ENCODE results near the gene IL1RL2. TPM values are rescaled to one million over a fixed set of nuclear protein-coding genes. Genes with fewer than 3 reads are reported as not detected.

Gene IL1RL2
- total RNA-seq, 1 donor from 2014 or later = not detected

- peak overlapping the region; percentile 88 for H3K27ac ChIP-seq (ENCODE audit: low read depth, low read length)
- H3K27me3 ChIP-seq (ENCODE audit: control insufficient read depth in 3 of 3, insufficient read depth in 3 of 3, low read length in 3 of 3) = no peaks in the 10 kb centered on the region
- peaks cover 0 to 8% (median 0%) of the 10 kb centered on the region in 3 donors for H3K36me3 ChIP-seq (ENCODE audit: control insufficient read depth in 3 of 3, insufficient read depth in 3 of 3, low read length in 3 of 3)
- H3K9ac ChIP-seq (ENCODE audit: low read depth in 1 of 3, low read length in 3 of 3) = peak overlapping the region; percentile 85 to 90 (median 89)
- peaks cover 0 to 9% (median 6%) of the 10 kb centered on the region in 3 donors for H3K9me3 ChIP-seq (ENCODE audit: control insufficient read depth in 3 of 3, low read length in 3 of 3)
- H3K4me1 ChIP-seq (ENCODE audit: control insufficient read depth in 3 of 3, insufficient read depth in 3 of 3, low read length in 3 of 3) = peaks cover 27 to 39% (median 31%) of the 10 kb centered on the region in 3 donors
- H3K4me3 ChIP-seq (ENCODE audit: low read length in 3 of 3) = peak overlapping the region; percentile 70 to 90 (median 89)
Measured at GRCh38 chr2:102143450-102143985, 43.3 kb upstream of the IL1RL2 start.

- Histone ChIP-seq H3K4me1 (ENCODE audit: control insufficient read depth in 3 of 3, insufficient read depth in 3 of 3, low read length in 3 of 3) (peaks cover 27 to 39% (median 31%) of the 10 kb centered on the region in 3 donors), H3K27ac (ENCODE audit: low read depth, low read length) (peak overlapping the region; percentile 88), H3K9me3 (ENCODE audit: control insufficient read depth in 3 of 3, low read length in 3 of 3) (peaks cover 0 to 9% (median 6%) of the 10 kb centered on the region in 3 donors), H3K4me3 (ENCODE audit: low read length in 3 of 3) (peak overlapping the region; percentile 15 to 89 (median 70)), H3K9ac (ENCODE audit: low read depth in 1 of 3, low read length in 3 of 3) (peak overlapping the region in 1 of 3 donors; percentile 90), H3K36me3 (ENCODE audit: control insufficient read depth in 3 of 3, insufficient read depth in 3 of 3, low read length in 3 of 3) (peaks cover 0 to 8% (median 0%) of the 10 kb centered on the region in 3 donors), H3K27me3 (ENCODE audit: control insufficient read depth in 3 of 3, insufficient read depth in 3 of 3, low read length in 3 of 3) (no peaks in the 10 kb centered on the region)
Measured at GRCh38 chr2:102144128-102144527, 42.7 kb upstream of the IL1RL2 start.

GRCh38 chr2:102145107-102145506 lies 41.7 kb upstream of the IL1RL2 start:
- peak overlapping the region in 2 of 3 donors; percentile 1 to 6 for H3K4me3 ChIP-seq (ENCODE audit: low read length in 3 of 3)
- H3K9ac ChIP-seq (ENCODE audit: low read depth in 1 of 3, low read length in 3 of 3) = no peak overlapping the region
- H3K27ac ChIP-seq (ENCODE audit: low read depth, low read length) = no peak overlapping the region
- H3K36me3 ChIP-seq (ENCODE audit: control insufficient read depth in 3 of 3, insufficient read depth in 3 of 3, low read length in 3 of 3) = peaks cover 0 to 12% (median 0%) of the 10 kb centered on the region in 3 donors
- H3K9me3 ChIP-seq (ENCODE audit: control insufficient read depth in 3 of 3, low read length in 3 of 3) = peaks cover 0 to 9% (median 6%) of the 10 kb centered on the region in 3 donors
- no peaks in the 10 kb centered on the region for H3K27me3 ChIP-seq (ENCODE audit: control insufficient read depth in 3 of 3, insufficient read depth in 3 of 3, low read length in 3 of 3)
- peaks cover 27 to 45% (median 36%) of the 10 kb centered on the region in 3 donors for H3K4me1 ChIP-seq (ENCODE audit: control insufficient read depth in 3 of 3, insufficient read depth in 3 of 3, low read length in 3 of 3)

- Histone ChIP-seq H3K36me3 (ENCODE audit: control insufficient read depth in 3 of 3, insufficient read depth in 3 of 3, low read length in 3 of 3) (peaks cover 0 to 12% (median 0%) of the 10 kb centered on the region in 3 donors), H3K4me3 (ENCODE audit: low read length in 3 of 3) (no peak overlapping the region), H3K9me3 (ENCODE audit: control insufficient read depth in 3 of 3, low read length in 3 of 3) (peaks cover 0 to 9% (median 6%) of the 10 kb centered on the region in 3 donors), H3K4me1 (ENCODE audit: control insufficient read depth in 3 of 3, insufficient read depth in 3 of 3, low read length in 3 of 3) (peaks cover 27 to 41% (median 36%) of the 10 kb centered on the region in 3 donors), H3K27me3 (ENCODE audit: control insufficient read depth in 3 of 3, insufficient read depth in 3 of 3, low read length in 3 of 3) (no peaks in the 10 kb centered on the region), H3K9ac (ENCODE audit: low read depth in 1 of 3, low read length in 3 of 3) (no peak overlapping the region), H3K27ac (ENCODE audit: low read depth, low read length) (no peak overlapping the region)
Measured at GRCh38 chr2:102145934-102146333, 40.9 kb upstream of the IL1RL2 start.

GRCh38 chr2:102147935-102148334 lies 38.9 kb upstream of the IL1RL2 start:
- Histone ChIP-seq H3K9me3 (ENCODE audit: control insufficient read depth in 3 of 3, low read length in 3 of 3) (peaks cover 0 to 9% (median 6%) of the 10 kb centered on the region in 3 donors), H3K9ac (ENCODE audit: low read depth in 1 of 3, low read length in 3 of 3) (no peak overlapping the region), H3K27me3 (ENCODE audit: control insufficient read depth in 3 of 3, insufficient read depth in 3 of 3, low read length in 3 of 3) (no peaks in the 10 kb centered on the region), H3K4me3 (ENCODE audit: low read length in 3 of 3) (no peak overlapping the region), H3K36me3 (ENCODE audit: control insufficient read depth in 3 of 3, insufficient read depth in 3 of 3, low read length in 3 of 3) (peaks cover 0 to 12% (median 4%) of the 10 kb centered on the region in 3 donors), H3K27ac (ENCODE audit: low read depth, low read length) (no peak overlapping the region), H3K4me1 (ENCODE audit: control insufficient read depth in 3 of 3, insufficient read depth in 3 of 3, low read length in 3 of 3) (peaks cover 15 to 29% (median 27%) of the 10 kb centered on the region in 3 donors)

GRCh38 chr2:102149243-102149642 lies 37.6 kb upstream of the IL1RL2 start:
- Histone ChIP-seq H3K27ac (ENCODE audit: low read depth, low read length) (no peak overlapping the region), H3K4me3 (ENCODE audit: low read length in 3 of 3) (peak overlapping the region in 1 of 3 donors; percentile 6), H3K27me3 (ENCODE audit: control insufficient read depth in 3 of 3, insufficient read depth in 3 of 3, low read length in 3 of 3) (no peaks in the 10 kb centered on the region), H3K9ac (ENCODE audit: low read depth in 1 of 3, low read length in 3 of 3) (no peak overlapping the region), H3K9me3 (ENCODE audit: control insufficient read depth in 3 of 3, low read length in 3 of 3) (peaks cover 0 to 9% (median 6%) of the 10 kb centered on the region in 3 donors), H3K36me3 (ENCODE audit: control insufficient read depth in 3 of 3, insufficient read depth in 3 of 3, low read length in 3 of 3) (peaks cover 3 to 18% (median 6%) of the 10 kb centered on the region in 3 donors), H3K4me1 (ENCODE audit: control insufficient read depth in 3 of 3, insufficient read depth in 3 of 3, low read length in 3 of 3) (peaks cover 2 to 18% (median 16%) of the 10 kb centered on the region in 3 donors)

- H3K36me3 ChIP-seq (ENCODE audit: control insufficient read depth in 3 of 3, insufficient read depth in 3 of 3, low read length in 3 of 3) = peaks cover 9 to 23% (median 12%) of the 10 kb centered on the region in 3 donors
- no peak overlapping the region for H3K4me3 ChIP-seq (ENCODE audit: low read length in 3 of 3)
- no peak overlapping the region for H3K9ac ChIP-seq (ENCODE audit: low read depth in 1 of 3, low read length in 3 of 3)
- H3K9me3 ChIP-seq (ENCODE audit: control insufficient read depth in 3 of 3, low read length in 3 of 3) = peaks cover 0 to 9% (median 6%) of the 10 kb centered on the region in 3 donors
- H3K27me3 ChIP-seq (ENCODE audit: control insufficient read depth in 3 of 3, insufficient read depth in 3 of 3, low read length in 3 of 3) = no peaks in the 10 kb centered on the region
- H3K27ac ChIP-seq (ENCODE audit: low read depth, low read length) = no peak overlapping the region
- peaks cover 2 to 20% (median 10%) of the 10 kb centered on the region in 3 donors for H3K4me1 ChIP-seq (ENCODE audit: control insufficient read depth in 3 of 3, insufficient read depth in 3 of 3, low read length in 3 of 3)
Measured at GRCh38 chr2:102149644-102150455, 37.0 kb upstream of the IL1RL2 start.

- peaks cover 26 to 31% (median 26%) of the 10 kb centered on the region in 3 donors for H3K36me3 ChIP-seq (ENCODE audit: control insufficient read depth in 3 of 3, insufficient read depth in 3 of 3, low read length in 3 of 3)
- H3K4me1 ChIP-seq (ENCODE audit: control insufficient read depth in 3 of 3, insufficient read depth in 3 of 3, low read length in 3 of 3) = peaks cover 8 to 27% (median 15%) of the 10 kb centered on the region in 3 donors
- no peaks in the 10 kb centered on the region for H3K9me3 ChIP-seq (ENCODE audit: control insufficient read depth in 3 of 3, low read length in 3 of 3)
- H3K27me3 ChIP-seq (ENCODE audit: control insufficient read depth in 3 of 3, insufficient read depth in 3 of 3, low read length in 3 of 3) = no peaks in the 10 kb centered on the region
- no peak overlapping the region for H3K9ac ChIP-seq (ENCODE audit: low read depth in 1 of 3, low read length in 3 of 3)
- no peak overlapping the region for H3K27ac ChIP-seq (ENCODE audit: low read depth, low read length)
- no peak overlapping the region for H3K4me3 ChIP-seq (ENCODE audit: low read length in 3 of 3)
Measured at GRCh38 chr2:102154364-102154763, 32.5 kb upstream of the IL1RL2 start.

GRCh38 chr2:102154946-102155702 lies 31.7 kb upstream of the IL1RL2 start:
- Histone ChIP-seq H3K27me3 (ENCODE audit: control insufficient read depth in 3 of 3, insufficient read depth in 3 of 3, low read length in 3 of 3) (no peaks in the 10 kb centered on the region), H3K36me3 (ENCODE audit: control insufficient read depth in 3 of 3, insufficient read depth in 3 of 3, low read length in 3 of 3) (peaks cover 23 to 31% (median 30%) of the 10 kb centered on the region in 3 donors), H3K27ac (ENCODE audit: low read depth, low read length) (peak overlapping the region; percentile 67), H3K4me1 (ENCODE audit: control insufficient read depth in 3 of 3, insufficient read depth in 3 of 3, low read length in 3 of 3) (peaks cover 8 to 23% (median 9%) of the 10 kb centered on the region in 3 donors), H3K4me3 (ENCODE audit: low read length in 3 of 3) (peak overlapping the region in 1 of 3 donors; percentile 45), H3K9me3 (ENCODE audit: control insufficient read depth in 3 of 3, low read length in 3 of 3) (no peaks in the 10 kb centered on the region), H3K9ac (ENCODE audit: low read depth in 1 of 3, low read length in 3 of 3) (no peak overlapping the region)

Data from skeletal muscle tissue (tissue), 4 donors.